NCI-H69 (cell line): ENCODE data around the gene PPOX.

Experiments used
- DNase-seq: peaks from one replicate; lab custom pipeline; 2025; lab: John Stamatoyannopoulos, UW

Gene PPOX

DNA sequence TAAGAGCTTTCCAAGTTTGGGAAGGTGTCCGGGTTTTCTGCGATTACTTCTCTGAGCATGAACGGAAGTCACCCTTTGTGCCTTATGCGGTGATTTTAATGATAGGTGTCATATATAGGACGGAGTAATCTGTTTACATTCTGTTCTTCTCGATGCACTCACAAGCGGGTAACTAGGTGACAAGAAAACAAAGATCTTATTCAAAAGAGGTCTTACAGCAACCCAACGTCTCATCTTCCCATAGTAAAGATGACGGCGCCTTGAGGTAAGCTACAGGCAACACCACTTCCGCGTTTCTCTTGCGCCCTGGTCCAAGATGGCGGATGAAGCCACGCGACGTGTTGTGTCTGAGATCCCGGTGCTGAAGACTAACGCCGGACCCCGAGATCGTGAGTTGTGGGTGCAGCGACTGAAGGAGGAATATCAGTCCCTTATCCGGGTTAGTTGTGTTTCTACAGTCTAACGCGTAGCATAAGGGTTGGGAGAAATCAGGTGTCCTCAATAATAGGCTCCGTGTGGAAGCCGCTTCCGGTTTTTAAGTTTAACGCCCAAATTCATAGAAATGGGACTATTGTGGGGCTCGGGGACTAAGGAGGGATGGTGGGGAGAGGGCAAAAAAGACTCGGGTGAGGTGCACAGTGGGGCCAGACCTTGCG, 12.4 kb upstream of the PPOX start, which contains the start of gene UFC1:
Gene UFC1 (plus strand): TSS at position 297 of the 656 bp plus-strand sequence. CDS start 20 bp downstream, at position 317.
- peak; percentile 94 for DNase-seq

DNA sequence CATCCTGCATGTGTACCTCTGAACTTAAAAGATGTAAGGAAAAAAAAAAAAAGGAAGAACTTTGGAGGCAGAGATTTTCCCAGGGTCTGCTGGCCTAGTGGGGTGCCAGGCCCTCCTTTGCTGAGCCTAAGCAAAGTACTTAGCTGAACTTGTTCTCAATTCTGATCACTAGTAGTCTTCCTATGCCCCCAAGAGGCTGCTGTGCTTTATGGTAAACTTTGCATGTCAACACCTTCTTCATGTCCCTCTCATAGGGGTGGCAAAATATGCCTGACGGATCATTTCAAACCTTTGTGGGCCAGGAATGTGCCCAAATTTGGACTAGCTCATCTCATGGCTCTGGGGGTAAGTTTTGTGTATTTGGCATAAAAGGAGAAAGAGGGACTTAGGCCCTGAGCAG, 8.4 kb upstream of the PPOX start:
- DNase-seq, result no peak

DNA sequence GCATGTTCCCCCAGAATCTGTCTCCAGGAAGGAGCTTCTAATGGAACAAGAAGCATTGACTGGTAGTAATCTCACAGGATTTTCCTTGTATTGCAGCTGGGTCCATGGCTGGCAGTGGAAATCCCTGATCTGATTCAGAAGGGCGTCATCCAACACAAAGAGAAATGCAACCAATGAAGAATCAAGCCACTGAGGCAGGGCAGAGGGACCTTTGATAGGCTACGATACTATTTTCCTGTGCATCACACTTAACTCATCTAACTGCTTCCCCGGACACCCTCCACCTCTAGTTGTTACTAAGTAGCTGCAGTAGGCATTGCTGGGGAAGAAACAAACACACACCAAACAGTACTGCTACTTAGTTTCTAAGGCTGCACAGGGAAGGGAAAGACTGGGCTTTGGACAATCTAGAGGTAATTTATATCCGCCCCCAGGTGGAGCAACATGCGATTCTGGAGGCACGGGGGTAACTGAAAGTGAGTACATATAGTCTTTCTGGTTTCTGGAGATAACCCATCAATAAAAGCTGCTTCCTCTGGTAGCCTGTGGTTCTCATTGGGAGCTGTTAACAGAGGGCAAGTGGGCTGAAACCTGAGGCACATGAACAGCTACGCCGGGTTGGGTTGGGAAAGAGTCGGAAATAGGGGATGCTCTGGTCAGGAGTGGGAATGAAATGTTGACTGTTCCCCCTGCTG, 7.8 kb upstream of the PPOX start:
- no peak for DNase-seq

DNA sequence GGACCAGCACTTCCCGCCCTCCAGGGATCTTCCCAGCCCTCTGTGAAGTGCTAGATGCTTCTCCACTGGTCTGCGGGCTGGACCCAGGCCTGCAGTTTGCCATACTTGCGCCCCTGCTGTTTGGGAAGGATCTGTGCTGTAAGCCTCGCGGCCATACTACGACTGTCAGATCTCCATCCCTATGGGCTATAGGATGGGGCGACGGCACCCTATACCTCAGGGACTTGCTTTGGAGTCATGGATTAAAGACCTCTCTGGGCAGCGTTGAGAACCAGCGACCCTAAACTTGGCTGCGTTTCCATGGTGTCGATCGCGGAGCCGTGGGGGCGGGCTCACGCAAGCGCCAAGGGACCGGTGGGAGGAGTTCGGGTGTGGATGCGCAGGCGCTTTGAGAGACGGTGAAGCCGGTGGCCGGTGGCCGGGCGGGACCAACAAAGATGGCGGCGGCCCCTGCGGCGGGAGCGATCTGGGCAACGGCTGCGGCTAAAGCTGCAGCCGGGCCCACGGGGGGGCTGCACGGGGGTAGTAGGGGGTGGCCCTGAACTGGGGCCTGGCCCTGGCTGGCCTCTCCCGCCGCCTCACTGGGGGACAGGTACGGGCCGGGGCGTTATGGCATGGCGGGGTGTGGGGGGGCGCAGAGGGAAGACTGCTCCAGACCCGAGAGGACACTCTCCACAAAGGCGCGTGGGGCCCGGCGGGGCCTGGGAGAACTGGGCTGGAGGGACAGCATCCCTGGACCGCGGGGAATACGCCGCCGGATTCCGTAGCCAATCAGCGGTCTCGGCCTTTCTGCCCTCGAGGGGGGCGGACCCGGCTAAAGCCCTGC, 6.9 kb upstream of the PPOX start, which contains the start of gene USP21:
Gene USP21 (plus strand): TSS at position 414 of the 826 bp plus-strand sequence. CDS start 1,141 bp downstream, outside the sequence.
- peak; percentile 97 for DNase-seq

DNA sequence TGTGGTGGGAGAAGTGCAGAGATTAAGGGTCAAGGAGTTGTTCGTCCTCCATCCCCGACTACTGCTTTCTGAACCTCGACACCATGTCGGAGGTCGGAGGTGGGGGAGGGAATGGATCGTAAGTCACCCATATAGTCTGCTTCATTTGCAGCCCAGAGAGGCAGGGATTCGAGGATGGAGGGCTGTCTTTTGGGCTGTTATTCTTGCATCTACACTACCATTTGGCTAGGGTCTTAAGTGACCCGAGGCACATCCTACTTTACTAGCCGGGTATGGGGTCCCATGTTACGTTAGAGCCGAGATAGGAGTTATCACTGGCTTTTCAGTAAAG, 6.3 kb upstream of the PPOX start:
- DNase-seq, result no peak

DNA sequence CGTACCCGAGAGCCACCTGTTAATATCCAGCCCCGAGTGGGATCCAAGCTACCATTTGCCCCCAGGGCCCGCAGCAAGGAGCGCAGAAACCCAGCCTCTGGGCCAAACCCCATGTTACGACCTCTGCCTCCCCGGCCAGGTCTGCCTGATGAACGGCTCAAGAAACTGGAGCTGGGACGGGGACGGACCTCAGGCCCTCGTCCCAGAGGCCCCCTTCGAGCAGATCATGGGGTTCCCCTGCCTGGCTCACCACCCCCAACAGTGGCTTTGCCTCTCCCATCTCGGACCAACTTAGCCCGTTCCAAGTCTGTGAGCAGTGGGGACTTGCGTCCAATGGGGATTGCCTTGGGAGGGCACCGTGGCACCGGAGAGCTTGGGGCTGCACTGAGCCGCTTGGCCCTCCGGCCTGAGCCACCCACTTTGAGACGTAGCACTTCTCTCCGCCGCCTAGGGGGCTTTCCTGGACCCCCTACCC, 5.5 kb upstream of the PPOX start:
- no peak for DNase-seq

DNA sequence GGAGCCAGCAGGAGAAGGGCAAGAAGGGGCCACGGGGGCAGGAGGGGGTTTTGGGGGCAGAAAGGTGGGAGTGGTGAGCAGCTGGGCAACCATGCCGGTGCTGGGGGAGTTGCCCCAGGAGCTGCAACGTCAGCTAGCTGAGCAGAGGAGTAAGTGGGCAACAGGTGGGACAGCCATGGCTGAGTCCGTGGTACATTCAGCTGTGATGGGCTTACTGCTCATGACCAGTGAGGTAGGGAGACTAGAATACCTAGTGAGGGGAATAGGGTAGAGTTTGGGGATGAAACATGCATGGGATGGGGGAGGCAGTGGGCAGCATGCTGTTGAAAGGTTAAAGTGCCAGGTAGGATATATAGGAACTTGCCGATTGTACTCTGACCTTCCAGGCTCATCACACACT, 4.6 kb upstream of the PPOX start:
- no peak for DNase-seq

DNA sequence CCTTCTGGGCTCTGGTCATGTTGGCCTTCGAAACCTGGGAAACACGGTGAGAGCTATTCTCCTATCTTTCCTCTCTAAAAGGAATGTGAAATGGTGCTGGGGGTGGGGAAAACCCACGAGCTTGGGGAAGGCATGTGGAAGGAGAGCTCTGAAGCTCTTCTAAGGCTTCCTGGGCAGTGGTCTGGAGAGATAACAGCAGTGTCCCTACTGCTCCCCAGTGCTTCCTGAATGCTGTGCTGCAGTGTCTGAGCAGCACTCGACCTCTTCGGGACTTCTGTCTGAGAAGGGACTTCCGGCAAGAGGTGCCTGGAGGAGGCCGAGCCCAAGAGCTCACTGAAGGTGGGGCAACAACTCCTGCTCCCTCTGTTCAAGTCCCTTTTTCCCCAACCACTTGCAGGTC, 4.2 kb upstream of the PPOX start:
- DNase-seq, result no peak

DNA sequence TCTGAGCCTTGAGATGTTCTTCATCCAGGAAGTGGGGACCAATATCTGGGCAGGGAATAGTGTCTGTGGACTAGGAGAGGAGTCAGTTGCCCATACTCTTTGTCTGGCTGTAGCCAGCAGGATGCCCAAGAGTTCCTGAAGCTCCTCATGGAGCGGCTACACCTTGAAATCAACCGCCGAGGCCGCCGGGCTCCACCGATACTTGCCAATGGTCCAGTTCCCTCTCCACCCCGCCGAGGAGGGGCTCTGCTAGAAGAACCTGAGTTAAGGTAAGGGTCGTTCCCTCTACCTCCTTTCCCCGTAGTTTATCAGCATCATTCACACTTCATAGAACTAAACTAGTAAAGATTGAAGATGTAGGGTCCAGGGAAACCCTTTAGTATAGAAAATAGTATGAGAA, 3.4 kb upstream of the PPOX start:
- DNase-seq, result no peak

DNA sequence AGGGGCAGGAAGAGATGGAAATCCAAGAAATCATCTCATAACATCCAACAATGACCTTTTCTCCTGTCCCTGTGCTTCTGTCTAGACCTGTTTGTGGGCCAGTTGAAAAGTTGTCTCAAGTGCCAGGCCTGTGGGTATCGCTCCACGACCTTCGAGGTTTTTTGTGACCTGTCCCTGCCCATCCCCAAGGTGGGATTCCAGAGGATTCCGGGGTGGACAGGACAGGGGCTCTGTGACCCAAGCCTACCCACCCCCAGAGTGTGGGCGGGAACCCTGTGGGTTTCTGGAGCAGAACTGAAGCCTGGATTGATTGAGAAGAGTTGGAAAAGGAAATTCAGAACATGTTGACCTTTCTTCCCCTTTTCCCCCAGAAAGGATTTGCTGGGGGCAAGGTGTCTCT, 2.4 kb upstream of the PPOX start:
- DNase-seq, result no peak

DNA sequence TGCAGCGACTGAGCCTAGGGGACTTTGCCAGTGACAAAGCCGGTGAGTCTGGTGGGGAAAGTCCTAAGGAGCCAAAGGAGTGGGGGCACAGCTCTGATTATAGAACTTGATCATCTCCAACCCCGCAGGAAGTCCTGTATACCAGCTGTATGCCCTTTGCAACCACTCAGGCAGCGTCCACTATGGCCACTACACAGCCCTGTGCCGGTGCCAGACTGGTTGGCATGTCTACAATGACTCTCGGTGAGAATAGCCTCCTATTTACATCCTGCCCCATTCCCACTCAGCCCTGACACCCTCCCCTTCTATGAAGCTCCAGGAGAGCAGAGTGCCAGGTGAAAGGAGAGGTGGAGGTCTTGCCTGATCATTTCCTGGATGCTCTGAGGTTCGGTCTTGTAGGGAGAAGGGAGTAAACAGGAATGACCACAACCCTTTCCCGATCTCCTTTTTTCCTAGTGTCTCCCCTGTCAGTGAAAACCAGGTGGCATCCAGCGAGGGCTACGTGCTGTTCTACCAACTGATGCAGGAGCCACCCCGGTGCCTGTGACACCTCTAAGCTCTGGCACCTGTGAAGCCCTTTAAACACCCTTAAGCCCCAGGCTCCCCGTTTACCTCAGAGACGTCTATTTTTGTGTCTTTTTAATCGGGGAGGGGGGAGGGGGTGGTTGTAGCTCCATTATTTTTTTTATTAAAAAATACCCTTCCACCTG, 1.2 kb upstream of the PPOX start:
- no peak for DNase-seq

DNA sequence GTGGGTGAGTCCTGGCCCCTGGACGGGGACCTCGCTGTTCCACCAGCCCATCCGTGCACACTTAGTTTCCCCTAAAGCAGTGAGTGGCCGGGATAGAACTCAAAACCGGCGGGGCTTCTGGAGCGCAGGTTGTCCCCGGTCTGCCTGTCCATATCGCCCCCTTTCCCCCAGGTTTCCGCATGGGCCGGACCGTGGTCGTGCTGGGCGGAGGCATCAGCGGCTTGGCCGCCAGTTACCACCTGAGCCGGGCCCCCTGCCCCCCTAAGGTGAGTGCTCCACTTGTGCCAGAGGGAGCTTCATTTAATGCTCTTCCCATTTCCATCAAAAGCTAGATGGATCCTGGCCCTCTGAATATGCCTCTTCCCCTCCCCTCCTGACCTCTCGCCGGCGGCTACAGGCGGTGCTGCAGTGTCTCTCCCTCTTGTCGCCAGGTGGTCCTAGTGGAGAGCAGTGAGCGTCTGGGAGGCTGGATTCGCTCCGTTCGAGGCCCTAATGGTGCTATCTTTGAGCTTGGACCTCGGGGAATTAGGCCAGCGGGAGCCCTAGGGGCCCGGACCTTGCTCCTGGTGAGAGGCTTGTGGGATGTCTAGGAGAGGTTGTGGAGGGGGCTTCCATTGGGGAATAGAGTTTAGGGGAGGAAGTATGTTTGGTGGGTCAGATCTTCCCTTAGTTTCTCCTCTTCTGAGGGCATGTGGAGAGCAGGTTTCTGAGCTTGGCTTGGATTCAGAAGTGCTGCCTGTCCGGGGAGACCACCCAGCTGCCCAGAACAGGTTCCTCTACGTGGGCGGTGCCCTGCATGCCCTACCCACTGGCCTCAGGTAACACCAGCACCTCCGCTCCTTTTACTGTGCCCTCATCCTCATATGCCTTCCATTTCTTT, 683 bp downstream of the PPOX start:
- DNase-seq, result peak; percentile 63

DNA sequence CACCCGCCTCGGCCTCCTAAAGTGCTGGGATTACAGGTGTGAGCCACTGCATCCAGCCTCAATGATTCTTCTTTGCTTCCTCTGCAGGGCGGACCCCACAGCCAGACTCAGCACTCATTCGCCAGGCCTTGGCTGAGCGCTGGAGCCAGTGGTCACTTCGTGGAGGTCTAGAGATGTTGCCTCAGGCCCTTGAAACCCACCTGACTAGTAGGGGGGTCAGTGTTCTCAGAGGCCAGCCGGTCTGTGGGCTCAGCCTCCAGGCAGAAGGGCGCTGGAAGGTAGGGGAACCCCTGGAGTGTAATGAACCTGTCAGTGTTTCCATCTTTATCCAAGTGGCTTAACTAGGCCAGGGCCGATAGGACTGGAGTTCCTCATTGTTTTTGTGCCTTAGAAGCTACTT, 2.7 kb downstream of the PPOX start:
- DNase-seq, result no peak

DNA sequence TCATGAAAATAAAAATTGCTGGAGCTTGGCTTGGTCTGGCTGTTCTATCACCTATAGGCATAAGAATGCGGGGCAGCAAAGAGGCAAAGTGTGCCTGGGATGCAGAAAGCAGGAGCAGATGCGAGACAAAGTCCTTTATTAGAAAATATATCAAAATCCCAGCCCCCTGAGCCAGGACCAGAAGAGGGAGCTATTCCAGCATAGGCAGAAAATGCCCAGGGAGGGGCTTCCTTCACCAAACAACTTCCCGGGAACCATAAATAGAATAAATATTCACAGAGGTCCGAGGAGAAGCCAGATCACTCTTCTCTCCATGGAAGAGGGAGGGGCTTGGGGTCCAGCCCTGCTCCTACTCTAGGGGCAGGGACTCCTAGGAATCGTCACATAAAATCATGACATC, 5.0 kb downstream of the PPOX start:
- no peak for DNase-seq

DNA sequence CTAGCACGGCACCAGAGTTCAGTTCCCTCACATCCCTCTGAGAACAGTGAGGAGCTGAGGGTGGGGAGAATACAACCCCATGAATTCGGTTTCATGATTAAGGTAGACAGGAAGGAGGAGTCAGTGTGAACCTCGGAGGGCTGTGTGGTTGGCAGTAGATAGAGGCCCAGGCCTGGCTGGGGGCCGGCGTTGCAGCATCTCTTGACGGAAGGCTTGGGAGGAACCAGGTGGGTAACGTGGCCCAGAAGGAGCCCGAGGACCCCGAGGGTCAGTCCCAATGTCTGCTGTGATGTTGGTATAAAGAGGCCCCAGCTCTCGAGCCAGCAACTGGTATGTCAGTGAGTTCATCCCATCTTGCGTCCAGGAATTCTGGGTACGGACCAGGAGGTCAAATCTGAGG, 5.5 kb downstream of the PPOX start:
- no peak for DNase-seq

DNA sequence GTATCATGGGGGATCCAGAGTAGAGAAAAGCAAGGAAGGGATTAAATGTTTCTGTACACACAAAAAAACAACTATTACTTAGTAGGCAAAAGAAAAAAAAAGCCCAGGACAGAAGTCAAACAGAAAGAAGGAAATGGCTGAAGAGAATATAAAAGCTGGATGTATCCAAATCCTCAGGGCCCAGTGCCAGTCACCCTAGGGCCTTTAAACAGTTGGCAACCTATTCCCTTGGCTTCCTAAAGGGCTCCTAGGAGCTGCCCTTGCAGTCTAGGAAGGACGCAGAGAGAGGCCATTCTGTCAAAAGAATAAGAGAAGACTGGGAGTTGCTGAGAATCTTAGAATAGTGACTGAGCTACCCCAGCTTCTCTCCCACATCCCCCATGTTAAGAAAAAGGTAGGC, 6.1 kb downstream of the PPOX start:
- no peak for DNase-seq

DNA sequence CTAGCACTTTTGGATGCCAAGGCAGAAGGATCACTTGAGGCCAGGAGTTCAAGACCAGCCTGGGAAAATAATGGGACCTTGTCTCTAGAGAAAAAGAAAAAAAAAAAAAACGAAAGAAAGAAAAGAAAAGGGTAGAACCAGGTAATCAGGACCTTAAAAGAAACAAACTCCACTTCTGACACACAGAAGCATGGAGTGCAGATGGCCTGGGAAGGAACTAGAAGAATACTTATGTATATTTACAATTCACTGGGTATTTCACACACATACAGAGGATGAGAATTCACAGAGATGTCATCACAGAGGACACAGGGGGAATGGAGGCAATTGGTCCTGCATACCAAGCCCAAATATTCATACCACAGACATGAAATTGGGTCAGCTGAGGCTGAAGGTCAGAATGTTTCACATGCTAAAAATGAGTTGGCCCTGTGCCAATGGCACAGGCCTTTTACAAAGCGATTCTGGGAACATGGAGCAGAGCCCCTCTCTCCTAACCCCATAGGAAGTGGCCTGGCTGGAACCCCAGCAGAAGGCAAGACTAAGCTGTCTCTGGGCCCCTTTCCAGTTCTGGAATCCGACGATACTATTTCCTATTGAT, 6.7 kb downstream of the PPOX start:
- no peak for DNase-seq

DNA sequence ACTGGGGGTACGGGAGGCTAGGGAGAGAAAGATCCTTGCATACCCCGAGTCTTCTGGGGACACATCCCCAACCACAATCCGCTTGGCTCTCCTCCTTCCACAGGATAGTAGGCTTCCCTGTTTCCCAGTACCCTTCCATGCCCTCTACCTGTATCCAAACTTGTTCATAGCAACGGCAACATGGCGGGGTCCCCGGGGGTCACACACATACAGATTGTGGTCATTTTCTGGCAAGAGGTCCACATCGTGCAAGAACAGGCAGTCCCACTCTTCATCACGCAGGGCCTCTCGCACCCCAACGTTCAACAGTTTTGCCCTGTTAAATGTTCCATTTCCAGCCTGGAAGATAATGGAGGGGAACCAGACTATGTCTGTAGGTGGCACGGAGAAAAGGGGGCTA, 7.5 kb downstream of the PPOX start:
- DNase-seq, result no peak

DNA sequence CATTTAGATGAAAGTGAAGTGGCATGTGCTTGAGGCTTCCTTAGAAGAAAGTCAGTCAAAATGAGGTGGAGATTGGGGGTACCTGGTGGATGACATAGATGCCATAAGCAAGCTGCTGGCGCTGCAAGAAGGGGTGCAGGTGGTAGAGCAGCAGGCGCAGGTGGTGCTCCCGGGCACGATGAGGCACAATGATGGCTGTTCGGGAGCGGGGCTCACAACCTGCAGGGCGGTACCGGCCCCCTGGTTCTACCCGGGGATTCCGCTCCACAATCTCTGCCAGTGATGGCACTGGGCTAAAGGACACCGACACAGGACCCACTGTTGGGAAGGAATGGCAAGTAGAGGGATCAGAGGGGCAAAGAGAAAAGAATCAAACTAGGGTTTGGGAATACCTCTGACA, 8.7 kb downstream of the PPOX start:
- DNase-seq, result no peak

DNA sequence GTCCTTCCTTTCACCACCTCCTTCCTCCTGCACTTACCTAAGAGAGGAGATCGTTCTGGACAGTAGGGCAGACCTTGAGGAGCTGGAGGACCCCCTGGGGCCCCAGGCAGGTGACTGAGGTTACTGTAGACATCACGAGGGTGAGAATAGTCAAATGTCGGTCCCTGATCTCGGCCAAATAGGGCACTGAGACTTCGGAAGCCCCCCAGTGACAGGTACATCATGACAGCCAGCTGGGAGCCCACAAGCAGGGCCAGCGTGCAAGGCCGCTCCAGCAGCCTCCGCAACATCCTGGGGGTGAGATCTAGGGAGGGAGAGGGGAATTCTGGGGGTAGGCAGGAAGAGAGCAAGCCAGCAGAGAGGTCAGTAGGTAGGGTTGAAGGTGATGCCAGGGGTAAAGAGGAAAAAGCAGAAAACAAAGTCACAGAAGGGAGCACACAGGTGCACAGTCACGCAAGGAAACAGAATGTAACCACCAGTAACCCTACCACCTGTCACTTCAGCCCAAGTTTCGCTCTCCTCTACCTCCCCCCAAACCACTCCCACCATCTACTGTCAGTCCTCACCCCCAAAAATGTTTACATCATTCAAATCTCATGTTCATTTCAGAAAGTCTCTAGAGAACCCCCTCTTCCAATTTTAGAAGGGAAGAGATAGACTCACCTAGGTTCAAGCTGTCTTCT, 9.7 kb downstream of the PPOX start:
- DNase-seq, result no peak
